Motor neuron (in vitro differentiated cells): ENCODE measurements around the gene IMMP2L. TPM values are rescaled to one million over a fixed set of nuclear protein-coding genes. Genes with fewer than 3 reads are reported as not detected.
A peak's percentile ranks its signal among the peaks of the same experiment; 100 is the strongest.
"Not testable (repeated sequence)": the region's sequence is repeated elsewhere in the genome, so short reads cannot be mapped to it uniquely, and the experiment has no call there.

Experiments
- ATAC-seq, 8 experiments: fragments of 200-7000 bp; cut with Tn5 transposase; replicated peaks in 6 of 8; 2 replicates each; pipeline ENCODE4 v1.8.0; 2021; ENCODE audit warnings: mild to moderate bottlenecking in 8 of 8, moderate library complexity in 8 of 8
- H3K27ac ChIP-seq, 2 donors: fragments of 250-450 bp; sonication (Bioruptor Pico); 2 replicates each; pipeline ENCODE4 v1.9.0; 2021; ENCODE audit warnings: antibody characterized with exemption in 2 of 2, mild to moderate bottlenecking in 2 of 2, moderate library complexity in 1 of 2
- H3K4me1 ChIP-seq, 2 donors: fragments of 250-450 bp; sonication (Bioruptor Pico); replicated peaks in 1 of 2; 2 replicates each; pipeline ENCODE4 v1.6.1; 2021; ENCODE audit warnings: antibody characterized with exemption in 2 of 2, mild to moderate bottlenecking in 2 of 2, moderate library complexity in 1 of 2
- H3K4me3 ChIP-seq, 5 donors: fragments of 250-450 bp; sonication (Bioruptor Pico); 2 replicates each; pipeline ENCODE4 v1.9.0; 2021; ENCODE audit warnings: antibody characterized with exemption in 5 of 5, mild to moderate bottlenecking in 5 of 5, moderate library complexity in 4 of 5
- WGBS, 10 experiments: fragments of 450-650 bp; shearing (Covaris generic); methylation state at CpG; one replicate each; pipeline ENCODE4 v1.0.0; 2022; 5-methylcytosine and 5-hydroxymethylcytosine counted together
- in situ Hi-C, 9 experiments: fragments of 400-800 bp; cut with MboI; loops; one replicate each; pipeline ENCODE4 v1.15.0; 2021; ENCODE audit warnings: low sequenced_read_pairs in 9 of 9, low pct_unique_long_range_greater_than_20kb in 2 of 9; ENCODE audit not compliant: unreplicated experiment in 9 of 9
- total RNA-seq, 8 experiments: library from RNA; unstranded; fragments of 300-600 nt; gene quantifications; 2 replicates each; pipeline versions ENCODE4 v1.2.3 to v1.2.4, GENCODE V29; 2022

The IMMP2L gene
- total RNA-seq, 8 experiments from 2014 or later: 9.9 to 78.5 (median 19.3) TPM

DNA sequence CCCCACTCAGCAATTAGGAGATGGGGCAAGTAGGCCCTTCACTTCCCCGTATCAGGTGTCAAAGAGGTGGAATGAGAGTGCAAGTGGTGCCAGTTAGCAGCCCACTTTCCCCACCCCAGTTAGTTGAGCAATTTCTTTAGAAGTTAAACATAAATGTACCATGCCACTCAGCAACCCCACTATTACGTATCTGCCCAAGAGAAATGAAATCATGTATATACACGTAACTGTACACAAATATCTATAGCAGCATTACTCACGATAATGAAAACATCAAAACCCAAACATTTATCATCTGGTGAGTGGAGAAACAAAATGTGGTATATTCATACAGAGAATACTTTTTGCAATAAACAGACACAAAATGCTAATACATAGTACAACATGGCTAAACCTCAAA is 50.4 kb downstream of the IMMP2L start:
- no peak overlapping the region for H3K27ac ChIP-seq
- no peak for ATAC-seq
- 87 to 100% (median 98%) methylated on average over 1 to 4 of the region's 4 CpGs; no CpG with 5 or more reads in 2 of the 10 experiments for WGBS, 10 experiments
- no peak overlapping the region for H3K4me3 ChIP-seq
- in situ Hi-C loops: no loop called here
- H3K4me1 ChIP-seq: no peaks in the 10 kb centered on the region

DNA sequence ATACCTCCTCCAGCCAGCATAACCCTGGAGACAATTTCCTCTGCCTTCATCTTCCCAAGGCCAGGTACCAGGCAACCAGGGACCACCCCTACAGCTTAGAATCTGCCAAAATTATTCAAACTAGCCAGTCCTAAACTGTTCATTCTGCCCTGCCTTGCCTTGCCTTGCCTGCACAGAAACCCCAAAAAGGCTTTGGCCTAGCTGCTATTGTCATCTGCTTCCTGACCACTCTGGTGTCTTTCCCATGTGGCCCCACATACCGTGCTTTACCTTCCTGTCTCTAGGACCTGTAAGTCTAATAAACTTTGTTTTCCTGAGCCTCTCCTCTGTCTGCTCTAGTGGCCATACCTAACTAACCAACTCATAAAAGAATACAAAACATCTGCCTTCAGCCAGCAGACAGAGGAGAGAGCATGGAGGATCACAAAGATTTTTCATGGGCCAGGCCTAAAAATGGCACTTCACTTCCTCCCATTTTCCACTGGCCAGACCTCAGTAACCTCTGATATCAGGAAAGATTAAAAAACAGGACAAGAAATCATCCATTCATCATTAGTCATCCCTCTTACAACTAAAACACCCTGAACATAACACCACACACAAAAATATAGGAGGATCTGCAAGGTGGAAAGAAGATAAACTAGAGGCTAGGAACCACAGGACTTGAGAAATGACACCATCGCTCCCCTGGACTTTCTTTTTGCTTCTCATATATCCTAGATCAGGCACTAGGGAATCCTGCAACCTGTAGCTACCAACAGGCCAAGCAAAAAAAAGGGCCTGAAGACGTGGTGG is 51.5 kb downstream of the IMMP2L start:
- in situ Hi-C loops: no loop called here
- Histone ChIP-seq H3K27ac (no peak overlapping the region), H3K4me1 (no peaks in the 10 kb centered on the region), H3K4me3 (no peak overlapping the region)
- 80 to 100% (median 100%) methylated on average over 1 to 2 of the region's 3 CpGs; no CpG with 5 or more reads in 3 of the 10 experiments for WGBS, 10 experiments
- no peak for ATAC-seq

DNA sequence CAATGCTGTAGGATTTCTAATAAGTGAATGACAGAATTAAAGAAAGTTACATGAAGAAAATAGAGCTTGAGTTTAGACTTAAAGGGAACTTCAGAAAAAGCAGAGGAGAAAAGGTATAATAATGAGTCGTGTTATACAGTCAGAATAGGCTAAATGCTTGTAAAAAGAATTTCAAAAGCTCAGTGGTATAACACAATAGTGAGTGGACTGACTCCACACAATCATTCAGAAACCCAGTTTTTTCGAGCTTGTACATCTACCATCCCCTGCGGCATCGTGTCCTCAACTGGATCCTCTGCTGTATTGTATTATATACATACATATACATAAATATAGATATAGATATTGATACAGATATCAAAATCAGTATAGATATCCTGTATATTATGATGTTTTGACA is 52.2 kb downstream of the IMMP2L start:
- no peak overlapping the region for H3K27ac ChIP-seq
- in situ Hi-C loops: no loop called here
- no peak for ATAC-seq
- H3K4me1 ChIP-seq: no peaks in the 10 kb centered on the region
- H3K4me3 ChIP-seq: no peak overlapping the region
- 76 to 100% (median 89%) methylated on average over 1 to 4 of the region's 4 CpGs; no CpG with 5 or more reads in 1 of the 10 experiments for WGBS, 10 experiments

DNA sequence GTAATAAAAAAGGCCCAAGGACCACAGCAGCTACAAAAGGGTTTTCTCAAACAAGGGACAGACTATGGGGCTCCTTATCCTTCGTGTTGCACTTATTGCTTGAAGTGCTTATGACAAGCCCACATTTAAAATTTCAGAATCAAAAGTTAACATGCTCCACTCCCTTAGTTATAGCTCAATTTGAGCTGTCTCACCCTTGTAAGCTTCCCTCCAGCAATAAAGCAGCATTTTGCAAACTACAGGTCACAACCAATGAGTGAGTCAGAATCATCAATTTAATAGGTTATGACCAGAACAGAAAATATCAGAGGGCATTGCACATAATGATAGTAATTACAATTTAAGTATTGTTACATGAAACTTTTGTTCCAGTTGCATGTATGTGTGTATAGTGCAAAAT is 53.0 kb downstream of the IMMP2L start:
- peak in 2 of 8 experiments; percentile 59 to 70 for ATAC-seq
- WGBS, 10 experiments: 13 to 89% (median 58%) methylated on average over 1 of the region's 1 CpG; no CpG with 5 or more reads in 1 of the 10 experiments
- in situ Hi-C loops: no loop called here
- H3K4me3 ChIP-seq: no peak overlapping the region
- no peaks in the 10 kb centered on the region for H3K4me1 ChIP-seq
- no peak overlapping the region for H3K27ac ChIP-seq

DNA sequence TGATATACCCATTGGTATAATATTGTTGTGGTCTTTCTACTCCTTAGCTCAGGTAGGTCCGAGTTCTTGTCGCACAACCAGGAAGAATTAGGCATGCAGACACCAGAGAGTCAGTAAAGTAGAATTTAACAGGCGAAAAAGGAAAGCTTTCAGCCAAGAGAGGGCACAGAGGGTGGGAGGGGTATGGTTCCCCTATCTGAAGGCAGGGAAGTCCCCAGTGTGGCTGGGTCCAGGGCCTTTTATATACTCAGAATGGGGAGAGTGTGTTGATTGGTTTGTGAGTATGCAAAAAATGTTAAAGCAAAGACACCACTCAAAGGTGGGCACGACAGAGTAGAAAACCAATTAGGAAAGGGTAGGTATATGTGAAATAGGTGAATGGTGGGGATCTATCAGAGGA is 53.9 kb downstream of the IMMP2L start:
- Histone ChIP-seq H3K4me1 (no peaks in the 10 kb centered on the region), H3K27ac (no peak overlapping the region), H3K4me3 (no peak overlapping the region)
- 77 to 100% (median 91%) methylated on average over 1 to 4 of the region's 4 CpGs for WGBS, 10 experiments
- in situ Hi-C loops: no loop called here
- no peak for ATAC-seq

DNA sequence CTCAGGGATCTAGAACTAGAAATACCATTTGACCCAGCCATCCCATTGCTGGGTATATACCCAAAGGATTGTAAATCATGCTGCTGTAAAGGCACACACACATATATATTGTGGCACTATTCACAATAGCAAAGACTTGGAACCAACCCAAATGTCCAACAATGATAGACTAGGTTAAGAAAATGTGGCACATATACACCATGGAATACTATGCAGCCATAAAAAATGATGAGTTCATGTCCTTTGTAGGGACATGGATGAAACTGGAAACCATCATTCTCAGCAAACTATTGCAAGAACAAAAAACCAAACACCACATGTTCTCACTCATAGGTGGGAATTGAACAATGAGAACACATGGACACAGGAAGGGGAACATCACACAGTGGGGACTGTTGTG is 56.9 kb downstream of the IMMP2L start:
- H3K4me3 ChIP-seq, H3K4me1 ChIP-seq, in situ Hi-C loops, ATAC-seq, H3K27ac ChIP-seq: not testable (repeated sequence)

DNA sequence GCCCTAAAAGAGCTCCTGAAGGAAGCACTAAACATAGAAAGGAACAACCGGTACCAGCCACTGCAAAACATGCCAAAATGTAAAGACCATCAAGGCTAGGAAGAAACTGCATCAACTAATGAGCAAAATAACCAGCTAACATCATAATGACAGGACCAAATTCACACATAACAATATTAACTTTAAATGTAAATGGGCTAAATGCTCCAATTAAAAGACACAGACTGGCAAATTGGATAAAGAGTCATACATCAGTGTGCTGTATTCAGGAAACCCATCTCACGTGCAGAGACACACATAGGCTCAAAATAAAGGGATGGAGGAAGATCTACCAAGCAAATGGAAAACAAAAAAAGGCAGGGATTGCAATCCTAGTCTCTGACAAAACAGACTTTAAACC is 60.5 kb downstream of the IMMP2L start:
- H3K27ac ChIP-seq, H3K4me3 ChIP-seq, in situ Hi-C loops, H3K4me1 ChIP-seq, ATAC-seq: not testable (repeated sequence)
- WGBS, 10 experiments: 67 to 100% methylated on average over 1 of the region's 2 CpGs; no CpG with 5 or more reads in 8 of the 10 experiments

DNA sequence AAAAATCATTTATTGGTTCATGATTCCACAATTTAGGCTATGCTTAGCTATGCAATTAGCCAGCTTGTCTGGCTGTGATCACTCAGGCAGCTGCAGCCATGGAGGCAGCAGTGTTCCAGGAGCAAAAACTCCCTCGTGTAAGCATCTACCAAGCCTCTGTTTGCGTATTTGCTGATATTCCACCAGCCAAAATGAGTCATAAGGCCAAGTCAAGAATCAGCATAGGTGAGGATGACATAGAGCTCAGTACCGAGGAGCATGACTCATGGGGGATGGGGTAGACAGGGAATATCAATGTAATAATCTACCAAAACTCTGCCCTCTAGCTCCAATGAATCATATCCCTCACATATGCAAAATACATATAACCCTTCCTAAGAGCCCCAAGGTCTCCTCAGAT is 63.3 kb downstream of the IMMP2L start:
- peak; percentile 65 to 99 (median 90) for ATAC-seq
- WGBS, 10 experiments: 0 to 100% (median 64%) methylated on average over 1 to 3 of the region's 3 CpGs; no CpG with 5 or more reads in 1 of the 10 experiments
- Histone ChIP-seq H3K4me1 (no peaks in the 10 kb centered on the region), H3K4me3 (no peak overlapping the region), H3K27ac (no peak overlapping the region)
- in situ Hi-C loops: loop anchor here in 3 of 9 experiments (10.0 to 25.0 kb wide), 3 partner anchors 187 to 412 kb away; partner anchors contain the start of gene LRRN3 (in 3 of the 3)

DNA sequence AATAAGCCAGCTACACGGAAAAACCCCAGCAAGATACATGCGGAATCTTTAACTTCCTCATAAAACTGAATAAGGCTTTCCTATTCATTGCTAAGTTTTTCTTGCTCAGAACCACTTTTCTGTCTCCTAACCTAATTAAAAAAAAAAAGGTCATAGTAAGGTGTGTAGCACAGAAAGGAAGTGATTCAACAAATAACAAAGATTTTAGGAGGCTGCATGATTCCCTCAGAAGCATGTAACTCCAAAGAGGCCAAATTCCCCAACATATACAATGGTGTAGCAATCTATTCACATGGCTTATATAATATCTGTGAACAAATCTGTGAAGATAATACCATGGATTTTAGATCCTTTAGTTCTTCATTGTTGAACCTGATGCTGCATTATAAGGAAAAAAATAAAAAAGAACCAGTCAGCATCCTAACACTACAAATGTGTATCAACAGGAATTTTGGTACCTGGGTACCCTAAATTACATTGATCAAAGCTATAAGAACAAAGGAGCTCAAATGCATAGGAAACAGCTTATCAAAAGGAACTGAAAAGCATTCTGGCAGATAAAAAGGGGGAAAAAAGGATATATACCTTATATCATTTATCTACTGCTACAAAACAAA is 63.8 kb downstream of the IMMP2L start:
- WGBS, 10 experiments: 70 to 100% (median 96%) methylated on average over 1 to 2 of the region's 2 CpGs; no CpG with 5 or more reads in 2 of the 10 experiments
- Histone ChIP-seq H3K4me1 (no peaks in the 10 kb centered on the region), H3K27ac (no peak overlapping the region), H3K4me3 (no peak overlapping the region)
- ATAC-seq: no peak
- in situ Hi-C loops: loop anchor here in 3 of 9 experiments (10.0 to 25.0 kb wide), 3 partner anchors 186 to 411 kb away; partner anchors contain the start of gene LRRN3 (in 3 of the 3)

DNA sequence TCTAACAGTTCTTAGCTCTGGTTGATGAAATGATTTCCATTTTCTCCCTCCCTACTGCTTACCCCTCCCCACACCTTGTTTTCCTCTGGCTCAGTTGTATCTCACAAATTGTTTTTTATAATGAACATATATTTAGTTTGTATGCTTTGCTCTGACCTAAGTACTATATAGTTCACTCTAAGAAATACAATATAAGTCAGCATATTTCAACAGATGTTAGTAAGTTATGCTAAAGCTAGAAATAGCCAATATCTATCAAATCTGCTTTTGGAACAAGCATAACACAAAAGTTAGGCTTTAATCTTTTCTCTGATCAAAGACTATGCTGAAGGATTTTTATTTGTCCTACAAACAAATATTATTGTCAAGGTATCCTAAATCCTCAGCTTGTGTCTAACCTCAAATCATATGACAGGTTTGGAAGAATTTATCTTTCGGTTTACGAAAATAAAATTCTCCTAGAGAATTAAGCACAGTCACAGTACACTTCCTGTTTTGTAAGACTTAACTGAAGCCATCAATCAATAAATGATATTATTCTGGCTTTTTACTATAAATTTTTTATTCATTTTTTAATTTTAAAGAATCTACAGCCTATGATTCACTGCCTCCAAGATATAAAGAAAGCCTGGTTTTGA is 67.0 kb downstream of the IMMP2L start:
- no peak overlapping the region for H3K4me3 ChIP-seq
- ATAC-seq: no peak
- 83 to 100% (median 100%) methylated on average over 1 to 2 of the region's 2 CpGs for WGBS, 10 experiments
- no peak overlapping the region for H3K27ac ChIP-seq
- H3K4me1 ChIP-seq: no peaks in the 10 kb centered on the region
- in situ Hi-C loops: loop anchor here in 3 of 9 experiments (10.0 to 25.0 kb wide), 3 partner anchors 183 to 408 kb away; partner anchors contain the start of gene LRRN3 (in 3 of the 3)

DNA sequence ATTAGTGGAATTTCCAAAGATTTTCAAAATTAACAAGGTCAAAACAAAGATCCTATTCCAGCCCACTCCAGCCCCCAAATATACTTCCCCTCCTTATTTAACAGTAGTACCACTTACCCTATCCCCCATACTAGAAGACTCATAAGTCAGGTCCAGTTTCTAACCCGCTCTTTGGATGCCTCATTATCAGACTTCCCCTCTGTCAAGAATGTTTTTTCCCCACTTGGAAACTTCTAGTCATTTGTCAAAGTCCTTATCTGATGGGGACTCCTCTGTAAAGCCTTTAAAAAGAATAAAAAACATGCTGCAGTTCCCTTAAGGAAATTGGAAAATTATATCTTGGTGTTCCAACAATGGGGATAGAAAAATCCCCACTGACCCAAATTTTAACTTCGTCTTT is 70.1 kb downstream of the IMMP2L start:
- WGBS, 10 experiments: 69 to 100% (median 94%) methylated on average over 1 to 2 of the region's 2 CpGs; no CpG with 5 or more reads in 1 of the 10 experiments
- no peak for ATAC-seq

DNA sequence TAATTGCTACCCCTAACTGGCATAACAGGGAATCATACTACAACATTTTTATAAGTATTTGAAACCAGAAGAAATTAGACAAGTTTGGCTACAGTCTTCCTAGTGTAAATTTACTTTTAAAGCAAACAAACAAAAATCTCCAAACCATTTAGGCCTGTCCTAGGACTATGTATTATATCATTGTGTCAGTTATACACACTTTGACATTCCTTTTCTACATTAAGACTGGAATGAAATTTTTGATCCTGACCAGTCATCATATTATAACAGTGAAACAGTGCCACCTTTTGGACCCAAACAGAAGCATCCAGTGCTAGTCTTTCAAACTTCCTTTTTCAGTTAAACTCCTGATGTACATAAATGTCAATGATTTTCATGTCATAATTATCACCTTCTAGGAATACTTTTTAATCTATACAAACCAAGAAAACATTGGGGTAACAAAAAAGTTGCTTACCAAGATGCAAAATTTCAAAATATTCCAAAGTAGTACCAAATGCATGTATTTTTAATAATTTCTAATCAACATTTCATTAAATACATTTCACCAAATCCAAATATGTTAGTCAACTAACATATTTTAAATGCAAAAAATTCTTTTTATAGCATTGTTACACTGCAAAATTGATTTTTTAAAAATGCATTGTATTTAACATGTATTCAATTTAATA is 75.7 kb downstream of the IMMP2L start:
- in situ Hi-C loops: loop anchor here in 3 of 9 experiments (25.0 kb wide), 2 partner anchors 174 to 399 kb away; partner anchors contain the start of gene LRRN3 (in 3 of the 3)
- peak; percentile 35 to 70 (median 58) for ATAC-seq
- Histone ChIP-seq H3K27ac (no peak overlapping the region), H3K4me3 (no peak overlapping the region), H3K4me1 (peaks cover 0 to 3% of the 10 kb centered on the region in 2 donors)

More for the DNA sequence above, 70.1 kb downstream of the IMMP2L start:
- Histone ChIP-seq H3K4me1 (no peaks in the 10 kb centered on the region), H3K4me3 (no peak overlapping the region), H3K27ac (no peak overlapping the region)
- in situ Hi-C loops: loop anchor here in 3 of 9 experiments (10.0 to 25.0 kb wide), 3 partner anchors 180 to 405 kb away; partner anchors contain the start of gene LRRN3 (in 3 of the 3)
